GM19324 (cell line): Measurements from ENCODE around the gene GPD1.
"Not testable (repeated sequence)": the region's sequence is repeated elsewhere in the genome, so short reads cannot be mapped to it uniquely, and the experiment has no call there.

Experiments
- ATAC-seq: cut with Tn5 transposase; IDR thresholded peaks from one replicate; pipeline ENCODE4 v1.9.1; 2021; ENCODE audit warnings: mild to moderate bottlenecking, moderate library complexity; ENCODE audit not compliant: unreplicated experiment, low FRiP score

Gene GPD1

GRCh38 chr12:50073206-50073605, 30.6 kb upstream of the GPD1 start:
- no peak for ATAC-seq

- no peak for ATAC-seq
These were observed 30.1 kb upstream of the GPD1 start for GRCh38 chr12:50073712-50074111.

DNA sequence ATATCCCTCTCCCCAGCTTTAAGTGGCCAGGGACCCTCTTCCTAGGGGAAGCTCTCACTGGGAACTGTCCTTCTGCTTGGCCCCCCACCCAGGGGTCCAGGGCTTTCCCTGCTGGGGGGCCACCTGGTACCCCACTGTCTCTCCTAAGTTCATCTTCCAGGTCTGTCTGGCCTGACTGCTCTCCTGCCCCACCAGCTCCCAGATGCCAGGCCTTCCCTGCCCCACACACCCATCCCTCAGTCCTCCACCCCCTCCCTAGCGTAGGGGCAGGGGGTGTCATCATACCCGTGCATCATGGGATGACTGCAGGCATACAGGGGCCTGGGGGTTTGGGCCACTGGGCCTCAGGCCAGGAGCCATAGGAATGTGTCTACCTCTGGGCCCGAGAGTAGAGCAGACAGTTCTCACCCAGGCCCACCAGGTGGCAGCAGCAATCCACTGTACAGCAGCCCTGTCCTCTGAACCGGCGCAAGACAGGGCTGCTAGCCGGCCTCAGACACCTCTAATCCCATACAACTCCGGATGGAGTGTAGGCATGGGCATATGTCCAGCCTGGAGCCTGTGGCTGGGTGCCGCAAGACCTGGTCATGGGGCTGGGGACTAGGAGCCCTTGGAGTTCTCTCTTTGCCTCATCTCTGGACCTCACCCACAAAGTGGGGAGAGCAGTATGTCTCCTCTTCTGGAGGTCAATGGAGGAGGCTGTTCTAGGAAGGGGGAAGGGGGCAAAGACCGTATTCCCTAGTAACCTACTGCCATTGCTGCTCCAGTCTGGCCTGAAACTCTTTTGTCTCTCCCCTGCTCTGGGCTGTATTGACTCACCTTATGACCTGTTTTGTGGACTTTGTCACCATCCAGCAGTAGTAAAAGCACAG, 28.6 kb upstream of the GPD1 start:
- ATAC-seq = peak; percentile 68

DNA sequence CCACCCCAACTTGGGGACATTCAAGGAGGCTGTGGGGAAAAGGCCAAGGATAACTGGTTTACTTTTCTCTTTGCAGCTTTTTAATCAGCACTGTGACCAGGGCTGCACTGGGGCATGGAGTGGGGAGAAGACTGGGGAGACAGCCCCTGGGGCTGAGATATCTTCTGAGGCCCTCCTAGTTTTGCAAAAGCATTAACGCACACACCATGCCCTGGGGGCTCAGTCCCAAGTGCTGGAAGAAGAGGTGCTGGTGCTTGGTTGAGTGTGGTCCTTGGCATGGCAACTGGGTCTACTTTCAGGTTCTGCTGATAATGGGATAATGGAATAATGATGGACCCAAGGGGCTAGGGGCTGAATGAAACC, 28.0 kb upstream of the GPD1 start:
- ATAC-seq = no peak

- ATAC-seq = no peak
These were observed 26.7 kb upstream of the GPD1 start for GRCh38 chr12:50077099-50077498.

DNA sequence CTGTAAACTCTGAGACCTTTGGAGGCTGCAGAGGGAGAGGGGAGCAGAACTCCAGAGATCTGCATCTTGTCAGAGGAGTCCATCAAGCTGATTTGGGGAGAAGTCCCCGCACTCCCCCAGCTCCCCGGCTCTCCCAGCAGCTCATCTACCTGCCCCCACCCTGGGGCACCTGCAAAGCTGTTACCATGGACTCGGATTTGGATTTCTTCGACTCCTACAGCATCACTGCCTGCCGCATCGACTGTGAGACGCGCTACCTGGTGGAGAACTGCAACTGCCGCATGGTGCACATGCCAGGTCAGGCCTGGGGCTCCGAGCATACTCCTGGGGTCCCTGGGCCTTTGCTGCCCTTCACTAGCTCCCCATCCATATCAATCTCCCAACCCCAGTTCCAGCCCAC, 25.5 kb upstream of the GPD1 start:
- ATAC-seq = no peak

DNA sequence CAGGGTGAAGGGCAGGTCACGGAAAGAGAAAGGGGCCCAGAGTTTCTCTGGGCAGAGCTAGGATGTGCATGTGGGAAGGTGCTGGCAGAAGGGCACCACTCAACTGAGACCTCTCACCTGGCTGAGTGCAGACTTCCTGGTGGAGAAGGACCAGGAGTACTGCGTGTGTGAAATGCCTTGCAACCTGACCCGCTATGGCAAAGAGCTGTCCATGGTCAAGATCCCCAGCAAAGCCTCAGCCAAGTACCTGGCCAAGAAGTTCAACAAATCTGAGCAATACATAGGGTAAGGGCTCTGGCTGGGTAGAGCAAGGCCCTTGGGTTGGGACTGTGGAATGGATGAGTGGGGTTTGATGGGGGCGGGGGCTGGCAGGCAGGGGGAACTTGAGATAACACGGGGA, 24.0 kb upstream of the GPD1 start:
- ATAC-seq = no peak

GRCh38 chr12:50081096-50081808, 22.6 kb upstream of the GPD1 start:
- no peak for ATAC-seq

GRCh38 chr12:50082644-50083043, 21.2 kb upstream of the GPD1 start:
- ATAC-seq = no peak

GRCh38 chr12:50083301-50083700, 20.5 kb upstream of the GPD1 start:
- ATAC-seq = no peak

DNA sequence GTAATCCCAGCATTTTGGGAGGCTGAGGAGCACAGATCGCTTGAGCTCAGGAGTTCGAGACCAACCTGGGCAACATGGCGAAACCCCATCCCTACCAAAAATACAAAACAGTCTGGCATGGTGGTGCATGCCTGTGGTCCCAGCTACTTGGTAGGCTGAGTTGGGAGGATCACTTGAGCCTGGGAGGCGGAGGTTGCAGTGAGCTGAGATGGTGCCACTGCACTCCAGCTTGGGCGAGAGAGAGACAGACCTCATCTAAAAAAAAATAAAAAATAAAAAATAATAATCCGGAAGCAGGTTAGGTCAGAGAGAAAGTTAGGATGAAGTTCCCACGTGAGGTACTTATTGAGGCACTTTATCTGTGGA, 19.4 kb upstream of the GPD1 start:
- not testable (repeated sequence) for ATAC-seq

- peak; percentile 89 for ATAC-seq
These were observed 18.8 kb upstream of the GPD1 start, which contains the start of gene SMARCD1 for GRCh38 chr12:50084775-50085614. SMARCD1 (plus strand) TSS chr12:50085342; CDS start chr12:50085370, 28 bp downstream.

- no peak for ATAC-seq
These were observed 18.2 kb upstream of the GPD1 start for GRCh38 chr12:50085615-50086072.

DNA sequence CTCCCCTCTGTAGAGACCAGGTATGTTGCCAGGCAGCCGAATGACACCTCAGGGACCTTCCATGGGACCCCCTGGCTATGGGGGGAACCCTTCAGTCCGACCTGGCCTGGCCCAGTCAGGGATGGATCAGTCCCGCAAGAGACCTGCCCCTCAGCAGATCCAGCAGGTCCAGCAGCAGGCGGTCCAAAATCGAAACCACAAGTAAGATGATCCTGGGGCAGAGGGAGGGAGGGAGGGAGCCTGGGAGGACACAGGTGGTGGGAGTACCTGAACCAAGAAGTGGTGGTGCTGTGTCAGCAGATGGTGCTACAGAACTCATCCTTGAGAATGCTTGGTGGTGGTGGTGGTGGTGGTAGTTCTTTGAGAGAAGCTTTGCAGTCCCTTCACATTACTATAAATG, 17.7 kb upstream of the GPD1 start:
- no peak for ATAC-seq

GRCh38 chr12:50087151-50087550, 16.7 kb upstream of the GPD1 start:
- no peak for ATAC-seq

DNA sequence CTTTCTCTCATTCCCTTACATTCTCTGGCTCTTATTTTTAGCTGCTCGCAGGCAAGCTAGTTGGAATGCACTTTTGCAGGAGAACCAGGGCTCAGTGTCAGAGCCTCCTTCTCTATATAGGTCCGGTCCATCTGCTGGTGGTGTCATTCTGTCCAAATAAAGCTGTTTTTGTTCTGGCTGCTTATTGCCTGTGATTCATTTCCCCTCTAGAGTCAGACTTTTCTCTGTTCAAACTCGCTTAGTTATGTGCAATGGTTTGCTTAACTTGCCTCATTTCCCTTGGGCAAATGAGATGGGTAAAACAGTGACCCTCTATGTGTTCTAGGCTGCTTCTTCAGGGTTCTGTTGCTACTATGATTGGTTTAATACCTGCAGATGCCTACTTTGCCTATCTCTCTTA, 15.8 kb upstream of the GPD1 start:
- ATAC-seq = no peak

GRCh38 chr12:50088577-50089335, 15.1 kb upstream of the GPD1 start:
- ATAC-seq = no peak

GRCh38 chr12:50089730-50090129, 14.1 kb upstream of the GPD1 start:
- ATAC-seq = no peak

- no peak for ATAC-seq
These were observed 13.4 kb upstream of the GPD1 start for GRCh38 chr12:50090391-50090790.

DNA sequence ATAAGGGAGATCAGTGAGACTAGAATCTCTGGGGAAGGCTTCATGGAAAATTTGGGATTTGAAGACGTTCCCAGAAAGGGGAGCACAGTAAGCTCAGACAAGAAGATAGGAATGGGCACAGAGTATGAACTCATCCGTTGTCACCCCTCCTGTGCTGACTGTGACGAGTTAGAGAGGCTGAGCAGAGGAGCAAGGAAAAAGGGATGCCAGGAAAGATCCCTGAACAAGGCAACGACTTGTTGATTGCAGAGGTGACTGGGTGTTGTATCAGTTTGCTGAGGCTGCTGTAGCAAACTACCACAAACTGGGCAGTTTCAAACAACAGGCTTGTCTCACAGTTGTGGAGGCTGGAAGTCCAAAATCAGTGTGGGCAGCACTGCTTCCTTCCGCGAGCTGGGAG, 5.9 kb upstream of the GPD1 start:
- no peak for ATAC-seq
